KG1 (cell line): ENCODE data around the gene NELFB.
"Not testable (repeated sequence)": the region's sequence is repeated elsewhere in the genome, so short reads cannot be mapped to it uniquely, and the experiment has no call there.

Source experiments
- DNase-seq: peaks from one replicate; lab custom pipeline; 2025; lab: John Stamatoyannopoulos, UW

The NELFB gene

GRCh38 chr9:137247135-137247915 is 7.8 kb upstream of the NELFB start:
- DNase-seq = no peak

GRCh38 chr9:137247916-137248175 is 7.3 kb upstream of the NELFB start:
- DNase-seq = no peak

- DNase-seq = no peak
Observed at GRCh38 chr9:137250329-137251193, 4.6 kb upstream of the NELFB start.

DNA sequence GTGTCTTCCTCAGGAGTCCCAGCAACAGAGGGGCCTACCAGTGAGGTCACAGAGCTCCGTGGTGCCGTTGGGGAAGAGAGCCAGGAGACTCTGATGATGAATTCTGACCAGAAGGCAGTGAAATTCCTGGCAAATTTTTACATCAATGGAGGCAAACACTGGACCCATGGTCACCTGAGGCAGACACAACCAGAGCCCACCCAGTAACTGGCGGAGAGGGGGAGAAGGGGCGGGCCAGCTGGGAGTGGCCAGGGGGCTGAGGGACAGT is 4.0 kb upstream of the NELFB start, which contains the start of gene STPG3:
Gene STPG3 (plus strand): TSS at position 93 of the 268 bp plus-strand sequence. CDS start 1 bp downstream, at position 94.
- no peak for DNase-seq

DNA sequence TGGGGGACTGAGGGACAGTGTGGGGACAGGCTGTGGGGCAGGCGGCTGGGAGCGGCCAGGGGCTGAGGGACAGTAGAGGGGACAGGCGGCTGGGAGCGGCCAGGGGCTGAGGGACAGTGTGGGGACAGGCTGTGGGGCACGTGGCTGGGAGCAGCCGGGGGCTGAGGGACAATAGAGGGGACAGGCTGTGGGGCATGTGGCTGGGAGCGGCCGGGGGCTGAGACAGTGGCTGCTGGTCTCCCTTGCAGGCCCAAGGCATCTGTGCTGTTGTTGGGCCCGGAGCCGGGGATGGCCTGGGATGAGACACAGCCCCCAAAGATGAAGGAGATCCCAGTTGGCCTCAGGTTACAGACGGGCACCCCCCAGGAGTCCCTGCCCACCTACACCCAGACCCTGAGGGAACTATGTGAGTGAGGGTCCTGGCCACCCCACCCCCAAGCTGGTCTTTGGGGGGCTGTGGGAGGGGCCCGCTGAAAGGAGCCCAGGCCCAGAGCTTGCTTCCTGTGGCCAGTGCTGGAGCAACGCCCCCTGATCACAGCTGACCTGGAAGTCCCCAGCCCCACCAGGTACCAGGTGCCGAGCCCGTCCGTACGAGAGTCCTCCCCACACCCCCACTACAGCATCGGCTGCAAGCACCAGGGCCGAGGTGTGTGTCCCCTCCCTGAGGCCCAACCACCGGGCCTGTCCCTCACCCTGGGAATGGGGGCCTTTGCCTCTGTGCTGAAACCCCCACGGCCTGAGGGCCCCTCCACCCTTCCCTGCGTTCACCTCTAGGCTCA is 3.4 kb upstream of the NELFB start:
- no peak for DNase-seq

DNA sequence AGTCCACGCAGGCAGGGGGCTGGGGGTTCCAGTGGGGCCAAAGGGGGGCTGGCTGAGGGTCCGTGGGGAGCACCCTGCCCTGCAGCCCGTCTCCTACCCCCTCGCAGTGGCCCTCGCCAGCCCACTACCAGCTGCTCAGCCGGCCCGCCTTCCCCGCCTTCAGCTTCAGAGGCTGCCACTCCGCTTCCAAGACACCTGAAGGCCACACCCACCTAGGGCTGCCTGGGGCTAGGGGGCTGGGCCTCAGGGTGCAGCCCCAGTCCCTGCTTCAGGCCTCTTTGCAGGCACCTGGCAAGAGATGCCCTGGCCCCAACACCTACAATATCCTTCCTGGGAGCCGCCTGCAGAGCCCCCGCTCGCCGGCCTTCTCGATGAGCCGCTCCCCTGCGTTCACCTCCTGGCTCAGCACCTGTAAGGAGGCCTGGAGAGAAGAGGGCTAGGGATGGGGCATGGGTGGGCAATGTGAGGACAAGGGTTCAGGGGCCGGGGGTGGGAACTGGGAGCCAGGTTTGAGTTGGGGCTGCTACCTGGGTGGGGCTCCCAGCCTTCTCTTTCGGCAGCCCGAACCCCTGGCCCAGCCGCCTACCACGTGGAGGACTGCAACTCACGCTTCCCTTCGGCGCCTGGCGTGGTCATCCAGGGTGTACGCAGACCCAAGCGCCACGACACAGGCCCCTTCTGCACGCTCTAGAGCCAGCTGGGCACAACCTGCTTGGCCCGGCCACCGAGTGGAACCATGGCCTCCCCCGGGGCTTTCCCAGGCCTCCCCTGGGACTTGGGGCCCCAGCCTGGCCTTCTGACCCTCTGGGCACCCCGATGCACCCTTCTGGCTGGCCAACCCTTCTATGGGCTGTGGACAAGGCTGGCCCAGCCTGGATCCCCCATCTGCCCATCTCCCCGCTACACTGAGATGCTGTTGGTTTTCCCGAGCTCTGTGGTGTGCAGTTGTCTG is 2.3 kb upstream of the NELFB start:
- no peak for DNase-seq

DNA sequence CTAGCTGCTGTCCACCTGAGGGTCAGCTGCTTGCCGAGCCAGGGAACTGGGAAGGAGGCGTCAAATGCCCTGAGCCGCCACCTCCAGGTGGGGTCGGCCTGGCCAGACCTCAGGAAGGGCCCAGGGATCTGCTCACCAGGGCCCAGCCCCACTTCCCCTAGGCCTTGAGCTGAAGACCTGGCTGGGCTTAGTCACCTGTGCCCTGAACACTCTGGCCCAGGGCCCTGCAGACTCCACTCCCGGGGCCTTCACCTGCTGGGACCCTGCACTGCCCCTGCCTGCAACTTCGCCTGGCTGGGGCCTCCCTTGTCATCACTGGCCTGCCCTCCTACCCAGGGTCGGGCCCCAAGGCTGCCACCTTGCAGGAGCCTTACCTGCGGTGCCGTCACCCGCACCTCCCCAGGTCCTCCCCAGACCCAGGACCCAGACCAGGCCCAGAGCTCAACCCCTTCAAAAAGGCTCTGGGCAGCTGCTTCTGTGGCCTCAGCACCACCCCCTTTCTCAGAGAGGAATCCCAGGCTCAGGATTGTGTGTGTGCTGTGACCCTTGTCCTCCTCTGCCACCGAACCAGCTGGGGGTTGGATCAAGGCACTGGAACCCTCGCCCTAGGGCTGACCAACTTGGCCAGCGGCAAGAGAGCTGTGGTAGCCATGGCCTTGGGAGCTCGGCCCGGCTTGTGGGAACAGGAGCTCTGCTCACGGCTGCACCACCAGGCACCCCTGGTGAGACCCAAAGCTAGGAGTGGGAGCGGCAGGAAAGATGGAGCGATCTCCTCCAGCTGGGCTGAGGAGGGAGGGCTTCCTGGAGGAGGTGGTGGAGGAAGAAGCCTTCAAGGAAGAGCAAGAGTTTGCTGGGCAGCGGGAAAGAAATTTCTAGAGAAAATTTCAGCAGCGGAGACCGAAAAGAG is 1.2 kb upstream of the NELFB start:
- DNase-seq = no peak

DNA sequence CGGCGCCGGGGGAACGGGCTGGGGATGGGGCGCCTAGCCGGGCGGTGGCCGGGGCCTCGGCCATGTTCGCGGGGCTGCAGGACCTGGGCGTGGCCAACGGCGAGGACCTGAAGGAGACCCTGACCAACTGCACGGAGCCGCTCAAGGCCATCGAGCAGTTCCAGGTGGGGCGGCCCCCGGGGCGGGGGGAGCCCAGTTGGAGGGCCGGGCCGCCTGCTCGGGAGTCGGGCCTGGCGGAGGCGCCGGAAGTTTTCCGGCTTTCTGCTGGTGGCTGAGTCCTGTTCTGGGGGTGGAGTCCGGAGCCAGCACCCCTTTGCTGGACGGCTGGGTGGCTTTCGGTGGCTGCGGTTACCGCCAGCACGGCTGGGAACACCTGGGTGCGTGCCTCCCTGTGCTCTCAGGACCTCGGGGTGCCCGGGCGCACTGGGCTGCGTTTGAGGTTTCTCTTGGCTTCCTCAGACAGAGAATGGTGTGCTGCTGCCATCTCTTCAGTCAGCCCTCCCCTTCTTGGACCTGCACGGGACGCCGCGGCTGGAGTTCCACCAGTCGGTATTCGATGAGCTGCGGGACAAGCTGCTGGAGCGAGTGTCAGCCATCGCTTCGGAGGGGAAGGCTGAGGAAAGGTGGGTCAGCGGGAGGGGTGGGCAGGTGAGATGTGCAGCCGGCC is 454 bp downstream of the NELFB start:
- peak; percentile 32 for DNase-seq

GRCh38 chr9:137256362-137256761 is 1.2 kb downstream of the NELFB start:
- no peak for DNase-seq

DNA sequence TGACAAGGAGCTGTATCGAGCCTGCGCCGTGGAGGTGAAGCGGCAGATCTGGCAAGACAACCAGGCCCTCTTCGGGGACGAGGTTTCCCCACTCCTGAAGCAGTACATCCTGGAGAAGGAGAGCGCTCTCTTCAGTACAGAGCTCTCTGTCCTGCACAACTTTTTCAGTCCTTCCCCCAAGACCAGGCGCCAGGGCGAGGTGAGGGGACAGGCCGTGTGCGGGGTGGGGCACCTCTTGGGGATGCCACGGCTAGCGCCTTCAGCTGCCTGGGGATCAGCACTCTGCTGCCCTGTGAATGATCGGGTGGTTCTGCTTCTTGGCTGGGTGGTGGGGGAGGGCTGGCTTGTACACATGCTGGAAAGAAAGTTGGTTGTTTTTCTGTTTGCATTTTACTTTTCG is 1.7 kb downstream of the NELFB start:
- no peak for DNase-seq

GRCh38 chr9:137262173-137262908 is 7.2 kb downstream of the NELFB start:
- DNase-seq = not testable (repeated sequence)

- DNase-seq = no peak
Observed at GRCh38 chr9:137262909-137263285, 7.8 kb downstream of the NELFB start.

DNA sequence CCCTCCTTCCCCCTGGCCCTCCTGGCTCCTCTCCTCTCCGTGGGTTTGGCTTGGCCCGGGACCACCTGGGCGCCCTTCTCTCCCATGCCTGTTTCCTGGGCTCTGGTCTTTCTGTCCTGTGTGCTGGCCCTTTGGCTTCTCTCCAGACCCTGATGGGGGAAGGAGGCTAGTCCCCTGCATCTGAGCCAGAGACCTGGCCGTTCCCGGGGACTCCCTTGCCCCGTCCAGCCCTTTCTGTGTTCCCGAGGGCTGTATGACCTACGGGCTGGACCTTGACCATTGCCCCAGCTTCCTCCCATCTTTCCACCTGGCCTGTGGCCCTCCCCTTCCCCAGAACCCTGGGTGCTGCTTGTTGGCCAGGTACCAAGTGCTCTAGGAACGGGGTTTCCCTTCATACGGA is 8.4 kb downstream of the NELFB start:
- no peak for DNase-seq

DNA sequence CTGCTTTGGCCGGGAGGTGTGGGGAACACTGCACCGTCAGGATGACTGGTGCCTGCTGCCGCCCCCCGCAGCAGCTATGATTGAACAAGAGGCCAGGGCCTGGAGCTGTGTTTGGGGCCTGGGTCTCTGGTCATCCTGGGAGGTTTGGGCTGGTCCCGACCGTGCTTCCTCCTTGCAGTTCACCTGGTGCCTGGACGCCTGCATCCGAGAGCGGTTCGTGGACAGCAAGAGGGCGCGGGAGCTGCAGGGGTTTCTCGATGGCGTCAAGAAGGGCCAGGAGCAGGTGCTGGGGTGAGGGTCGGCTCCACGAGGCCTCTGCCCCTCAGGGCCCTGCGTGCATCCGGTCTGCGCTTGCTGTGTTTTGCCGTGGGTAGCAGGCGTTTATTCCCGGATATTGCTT is 8.9 kb downstream of the NELFB start:
- DNase-seq = no peak

DNA sequence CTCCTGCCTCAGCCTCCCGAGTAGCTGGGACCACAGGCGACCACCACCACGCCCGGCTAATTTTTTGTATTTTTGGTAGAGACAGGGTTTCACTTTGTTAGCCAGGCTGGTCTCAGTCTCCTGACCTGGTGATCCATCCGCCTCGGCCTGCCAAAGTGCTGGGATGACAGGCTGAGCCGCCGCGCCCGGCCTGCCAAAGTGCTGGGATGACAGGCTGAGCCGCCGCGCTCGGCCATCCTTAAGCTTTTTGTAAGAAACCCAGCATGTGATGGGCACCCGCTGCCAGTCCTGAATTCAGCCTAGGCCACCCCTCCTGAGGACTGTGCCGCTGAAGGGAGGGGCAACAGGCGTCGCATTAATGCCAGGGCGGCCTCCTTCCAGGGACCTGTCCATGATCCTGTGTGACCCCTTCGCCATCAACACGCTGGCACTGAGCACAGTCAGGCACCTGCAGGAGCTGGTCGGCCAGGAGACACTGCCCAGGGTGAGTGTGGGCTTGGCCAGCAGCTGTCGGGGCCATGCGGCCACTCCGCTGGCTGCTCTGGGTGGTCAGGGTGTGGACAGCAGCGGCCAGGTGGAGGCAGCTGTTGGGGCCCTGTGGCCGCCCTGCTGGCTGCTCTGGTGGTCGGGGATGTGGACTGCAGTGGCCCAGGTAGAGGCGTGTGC is 10.5 kb downstream of the NELFB start:
- DNase-seq = no peak

- no peak for DNase-seq
Observed at GRCh38 chr9:137266162-137266527, 11.0 kb downstream of the NELFB start.

DNA sequence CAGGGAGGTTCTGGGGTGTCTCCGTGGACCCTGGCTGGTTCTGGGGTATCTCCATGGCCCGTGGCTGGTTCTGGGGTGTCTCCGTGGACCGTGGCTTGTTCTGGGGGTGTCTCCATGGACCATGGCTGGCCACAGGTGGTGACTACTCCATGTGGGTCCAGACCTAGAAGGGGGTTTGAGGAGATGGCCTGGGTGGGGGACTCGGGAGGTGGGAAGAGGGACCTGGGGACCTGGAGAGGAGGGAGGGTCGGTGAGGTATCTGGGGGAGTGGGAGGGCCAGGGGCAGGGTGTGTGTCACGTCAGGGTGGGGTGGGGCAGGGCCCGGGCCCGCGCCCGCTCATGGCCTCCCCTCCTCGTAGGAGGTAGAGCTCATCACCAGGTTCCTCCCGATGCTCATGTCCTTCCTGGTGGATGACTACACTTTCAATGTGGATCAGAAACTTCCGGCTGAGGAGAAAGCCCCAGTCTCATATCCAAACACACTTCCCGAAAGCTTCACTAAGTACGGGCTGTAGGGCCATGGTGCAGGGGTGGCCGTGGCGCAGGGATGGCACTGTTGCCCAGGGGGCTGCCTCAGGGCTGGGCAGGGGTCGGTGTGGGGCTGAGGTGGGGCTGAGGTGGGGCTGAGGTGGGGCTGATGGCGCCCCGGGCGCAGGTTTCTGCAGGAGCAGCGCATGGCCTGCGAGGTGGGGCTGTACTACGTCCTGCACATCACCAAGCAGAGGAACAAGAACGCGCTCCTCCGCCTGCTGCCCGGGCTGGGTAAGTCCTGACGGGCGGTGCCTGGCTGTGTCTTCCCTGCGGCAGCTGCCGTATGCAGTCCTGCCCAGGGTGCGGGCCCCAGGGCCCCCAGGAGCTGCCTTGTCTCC is 11.7 kb downstream of the NELFB start:
- no peak for DNase-seq

GRCh38 chr9:137267933-137268355 is 12.8 kb downstream of the NELFB start:
- no peak for DNase-seq
